SU-DHL-6 (cell line): ENCODE measurements around the gene MGRN1.

Source experiments
- H2AFZ ChIP-seq: fragments of 200-600 bp; sonication (generic); 2 replicates; pipeline ENCODE4 v1.6.1; 2014; ENCODE audit warnings: low read depth, mild to moderate bottlenecking, moderate library complexity, mixed read lengths, antibody characterized with exemption, low read length; ENCODE audit not compliant: severe bottlenecking
- H3F3A ChIP-seq: fragments of 200-600 bp; shearing (Covaris generic); 2 replicates; pipeline ENCODE4 v1.6.0; 2016; ENCODE audit warnings: antibody characterized with exemption, mild to moderate bottlenecking; ENCODE audit not compliant: insufficient read depth
- H3K27ac ChIP-seq: fragments of 200-600 bp; sonication (generic); 2 replicates; pipeline ENCODE4 v1.5.1; 2016; ENCODE audit warnings: low read depth, mild to moderate bottlenecking, low read length, moderate library complexity, mixed read lengths
- H3K27me3 ChIP-seq: fragments of 200-600 bp; sonication (generic), shearing (Covaris generic); 2 replicates; pipeline ENCODE4 v1.6.0; 2014; ENCODE audit warnings: mild to moderate bottlenecking, low read length
- H3K36me3 ChIP-seq: fragments of 200-600 bp; sonication (generic); 2 replicates; pipeline ENCODE4 v1.6.1; 2014; ENCODE audit warnings: mild to moderate bottlenecking, low read length, mixed read lengths
- H3K4me2 ChIP-seq: fragments of 300-600, 200-600 bp; shearing (Covaris generic), sonication (generic); 2 replicates; pipeline ENCODE4 v1.6.0; 2014; ENCODE audit warnings: low read length, low read depth, mild to moderate bottlenecking; ENCODE audit not compliant: poor library complexity, severe bottlenecking
- H3K4me3 ChIP-seq: fragments of 200-600 bp; sonication (generic); 2 replicates; pipeline ENCODE4 v1.5.1; 2014; ENCODE audit warnings: antibody characterized with exemption, low read length, mild to moderate bottlenecking, mixed read lengths; ENCODE audit not compliant: insufficient read depth, poor library complexity, severe bottlenecking
- H3K79me2 ChIP-seq: fragments of 200-600 bp; sonication (generic); 2 replicates; pipeline ENCODE4 v1.6.1; 2014; ENCODE audit warnings: mild to moderate bottlenecking, low read length, moderate library complexity; ENCODE audit not compliant: insufficient read depth
- H3K9ac ChIP-seq: fragments of 200-600 bp; sonication (generic); 2 replicates; pipeline ENCODE4 v1.7.0; 2014; ENCODE audit warnings: mild to moderate bottlenecking, low read length
- H3K9me2 ChIP-seq: fragments of 200-600 bp; sonication (generic); replicated peaks from 2 replicates; pipeline ENCODE4 v1.6.1; 2014; ENCODE audit warnings: low read length; ENCODE audit not compliant: insufficient read depth
- H3K9me3 ChIP-seq: fragments of 200-600 bp; sonication (generic); 2 replicates; pipeline ENCODE4 v1.6.1; 2014; ENCODE audit warnings: low read length, mixed read lengths; ENCODE audit not compliant: insufficient read depth
- H4K20me1 ChIP-seq: fragments of 200-600 bp; sonication (generic); 2 replicates; pipeline ENCODE4 v1.6.1; 2014; ENCODE audit warnings: low read depth, mild to moderate bottlenecking, antibody characterized with exemption, low read length, moderate library complexity, mixed read lengths
- EZH2phosphoT487 ChIP-seq: fragments of 200-600 bp; sonication (generic), shearing (Covaris generic); conservative IDR thresholded peaks from 2 replicates; pipeline ENCODE4 v1.6.1; 2018; ENCODE audit warnings: mild to moderate bottlenecking, antibody characterized with exemption, low read length, moderate library complexity, mixed read lengths
- TF ChIP-seq, protein P1 (sequence below): fragments of 200-600 bp; sonication (generic); IDR thresholded peaks from one replicate; pipeline ENCODE4 v1.5.1; 2017; ENCODE audit warnings: antibody characterized with exemption, mild to moderate bottlenecking, low read length, moderate library complexity; ENCODE audit not compliant: insufficient read depth, poor library complexity, severe bottlenecking

MGRN1 gene

GRCh38 chr16:4684763-4685162 is 60.1 kb downstream of the MGRN1 start:
- Histone ChIP-seq H4K20me1 (no peaks in the 10 kb centered on the region), H3K4me2 (no peak overlapping the region), H3K27me3 (no peaks in the 10 kb centered on the region), H3K79me2 (no peaks in the 10 kb centered on the region), H3K4me3 (no peak overlapping the region), H3K9me3 (no peaks in the 10 kb centered on the region), H3K27ac (no peak overlapping the region), H3F3A (no peaks in the 10 kb centered on the region), H3K9ac (no peak overlapping the region), H3K9me2 (no peaks in the 10 kb centered on the region), H2AFZ (no peak overlapping the region), H3K36me3 (no peaks in the 10 kb centered on the region)
- TF ChIP-seq, protein P1, sequence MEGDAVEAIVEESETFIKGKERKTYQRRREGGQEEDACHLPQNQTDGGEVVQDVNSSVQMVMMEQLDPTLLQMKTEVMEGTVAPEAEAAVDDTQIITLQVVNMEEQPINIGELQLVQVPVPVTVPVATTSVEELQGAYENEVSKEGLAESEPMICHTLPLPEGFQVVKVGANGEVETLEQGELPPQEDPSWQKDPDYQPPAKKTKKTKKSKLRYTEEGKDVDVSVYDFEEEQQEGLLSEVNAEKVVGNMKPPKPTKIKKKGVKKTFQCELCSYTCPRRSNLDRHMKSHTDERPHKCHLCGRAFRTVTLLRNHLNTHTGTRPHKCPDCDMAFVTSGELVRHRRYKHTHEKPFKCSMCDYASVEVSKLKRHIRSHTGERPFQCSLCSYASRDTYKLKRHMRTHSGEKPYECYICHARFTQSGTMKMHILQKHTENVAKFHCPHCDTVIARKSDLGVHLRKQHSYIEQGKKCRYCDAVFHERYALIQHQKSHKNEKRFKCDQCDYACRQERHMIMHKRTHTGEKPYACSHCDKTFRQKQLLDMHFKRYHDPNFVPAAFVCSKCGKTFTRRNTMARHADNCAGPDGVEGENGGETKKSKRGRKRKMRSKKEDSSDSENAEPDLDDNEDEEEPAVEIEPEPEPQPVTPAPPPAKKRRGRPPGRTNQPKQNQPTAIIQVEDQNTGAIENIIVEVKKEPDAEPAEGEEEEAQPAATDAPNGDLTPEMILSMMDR = no peak
- no peak for TF ChIP-seq EZH2phosphoT487

GRCh38 chr16:4685292-4685691 is 60.7 kb downstream of the MGRN1 start:
- TF ChIP-seq EZH2phosphoT487 = no peak
- TF ChIP-seq, protein P1 = no peak
- H3K4me3 ChIP-seq = no peak overlapping the region
- no peaks in the 10 kb centered on the region for H3K79me2 ChIP-seq
- H3K9me3 ChIP-seq = no peaks in the 10 kb centered on the region
- H2AFZ ChIP-seq = no peak overlapping the region
- H3K27ac ChIP-seq = no peak overlapping the region
- H3K4me2 ChIP-seq = no peak overlapping the region
- no peak overlapping the region for H3K9ac ChIP-seq
- H4K20me1 ChIP-seq = no peaks in the 10 kb centered on the region
- no peaks in the 10 kb centered on the region for H3F3A ChIP-seq
- H3K27me3 ChIP-seq = no peaks in the 10 kb centered on the region
- no peaks in the 10 kb centered on the region for H3K9me2 ChIP-seq
- H3K36me3 ChIP-seq = no peaks in the 10 kb centered on the region

DNA sequence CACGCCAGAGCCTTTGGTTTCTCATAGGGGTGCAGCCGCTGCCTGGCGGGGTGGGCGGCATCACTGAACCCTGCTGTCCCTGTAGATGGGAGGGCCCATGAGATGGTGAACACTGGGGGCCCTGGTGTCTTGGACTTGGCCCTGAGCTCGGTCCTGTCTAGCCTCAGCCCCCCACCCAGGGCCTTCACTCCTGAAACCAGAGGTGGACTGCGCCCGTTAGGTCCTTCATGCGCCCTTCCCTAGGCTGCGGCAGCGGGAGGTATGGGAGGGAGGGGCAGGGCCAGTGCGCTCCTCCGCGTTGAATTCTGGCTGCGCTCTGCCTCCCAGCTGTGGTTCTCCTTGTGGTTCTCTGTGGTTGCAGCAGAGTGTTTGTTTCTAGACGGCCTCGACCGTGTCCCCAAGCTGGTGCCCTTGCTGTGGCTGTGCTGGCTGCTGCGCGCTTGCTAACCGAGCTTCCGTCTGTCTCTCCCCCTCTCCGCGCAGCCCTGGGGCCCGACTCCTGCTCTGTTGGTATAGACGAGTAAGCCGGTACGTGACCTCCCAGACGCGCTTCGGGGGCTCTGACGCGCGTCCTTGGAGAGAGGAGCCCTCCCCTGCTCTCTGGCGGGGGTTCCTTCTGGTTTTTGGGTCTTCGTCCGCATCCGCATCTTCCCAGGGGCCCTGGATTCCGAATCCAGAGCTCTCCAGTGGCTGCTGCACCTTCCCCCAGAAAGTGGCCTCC is 61.3 kb downstream of the MGRN1 start:
- Histone ChIP-seq H3K4me2 (no peak overlapping the region), H3K9me2 (no peaks in the 10 kb centered on the region), H3K27me3 (no peaks in the 10 kb centered on the region), H3K4me3 (no peak overlapping the region), H2AFZ (no peak overlapping the region), H3K27ac (no peak overlapping the region), H3K36me3 (no peaks in the 10 kb centered on the region), H3F3A (no peaks in the 10 kb centered on the region), H3K9ac (no peak overlapping the region), H3K9me3 (no peaks in the 10 kb centered on the region), H3K79me2 (no peaks in the 10 kb centered on the region), H4K20me1 (no peaks in the 10 kb centered on the region)
- TF ChIP-seq, protein P1 = no peak
- TF ChIP-seq EZH2phosphoT487 = no peak
